ENCODE measurements around the gene PTGER2.
A peak's percentile ranks its signal among the peaks of the same experiment; 100 is the strongest.

PTGER2 gene

GRCh38 chr14:52298795-52299194, 15.3 kb upstream of the PTGER2 start:
- no CpG with 5 or more reads among the region's 10 CpGs for WGBS, 2 donors (ENCODE audit: extremely low coverage in 2 of 2, insufficient read length in 2 of 2, insufficient replicate concordance in 1 of 2)
- H2AK5ac ChIP-seq (ENCODE audit: low read depth, low read length): no peak overlapping the region

GRCh38 chr14:52299692-52300278, 14.3 kb upstream of the PTGER2 start:
- Histone ChIP-seq H2BK15ac (ENCODE audit: low read length) (no peak overlapping the region), H2BK120ac (ENCODE audit: low read depth, low read length) (no peak overlapping the region), H2BK5ac (ENCODE audit: low read length) (no peak overlapping the region), H3K4me2 (ENCODE audit: insufficient read depth, low read length, poor library complexity, severe bottlenecking) (no peak overlapping the region), H3K4me3 (ENCODE audit: low read length in 2 of 2) (no peak overlapping the region), H3K79me1 (ENCODE audit: low read depth, low read length) (no peaks in the 10 kb centered on the region), H4K8ac (ENCODE audit: low read depth, low read length) (no peak overlapping the region), H4K91ac (ENCODE audit: low read depth, low read length, poor library complexity) (no peak overlapping the region), H3K4me1 (ENCODE audit: control insufficient read depth in 2 of 2, insufficient read depth in 1 of 2, low read depth in 1 of 2, low read length in 2 of 2) (no peaks in the 10 kb centered on the region), H3K14ac (ENCODE audit: low read length) (no peak overlapping the region), H3K18ac (ENCODE audit: low read length) (no peak overlapping the region), H3K9me3 (replicated peaks in 1 of 2; ENCODE audit: control insufficient read depth in 2 of 2, insufficient read depth in 1 of 2, low read depth in 1 of 2, low read length in 2 of 2) (no peaks in the 10 kb centered on the region), H2AFZ (ENCODE audit: low read length) (no peak overlapping the region), H3K27me3 (ENCODE audit: control insufficient read depth in 3 of 3, insufficient read depth in 3 of 3, low read depth in 1 of 3, low read length in 3 of 3) (peaks cover 0 to 8% (median 0%) of the 10 kb centered on the region in 3 experiments), H3K9ac (ENCODE audit: low read depth, low read length, poor library complexity) (no peak overlapping the region), H3K23ac (ENCODE audit: low read depth, low read length, poor library complexity) (no peak overlapping the region), H3K4ac (ENCODE audit: low read length) (no peak overlapping the region), H3K27ac (replicated peaks; ENCODE audit: low read length) (no peak overlapping the region), H2BK12ac (ENCODE audit: low read length) (no peak overlapping the region), H2AK5ac (ENCODE audit: low read depth, low read length) (no peak overlapping the region), H3K36me3 (replicated peaks in 1 of 2; ENCODE audit: control insufficient read depth in 2 of 2, insufficient read depth in 2 of 2, low read length in 2 of 2) (no peaks in the 10 kb centered on the region)
- no peak for DNase-seq (ENCODE audit: low spot score)

More at GRCh38 chr14:52298795-52299194, 15.3 kb upstream of the PTGER2 start:
- Histone ChIP-seq H4K91ac (ENCODE audit: low read depth, low read length, poor library complexity) (no peak overlapping the region), H3K36me3 (replicated peaks in 1 of 2; ENCODE audit: control insufficient read depth in 2 of 2, insufficient read depth in 2 of 2, low read length in 2 of 2) (no peaks in the 10 kb centered on the region), H3K9ac (ENCODE audit: low read depth, low read length, poor library complexity) (no peak overlapping the region), H4K8ac (ENCODE audit: low read depth, low read length) (no peak overlapping the region), H3K4me3 (ENCODE audit: low read length in 2 of 2) (no peak overlapping the region), H3K27me3 (ENCODE audit: control insufficient read depth in 3 of 3, insufficient read depth in 3 of 3, low read depth in 1 of 3, low read length in 3 of 3) (peaks cover 0 to 17% (median 0%) of the 10 kb centered on the region in 3 experiments), H3K23ac (ENCODE audit: low read depth, low read length, poor library complexity) (no peak overlapping the region), H3K4me1 (ENCODE audit: control insufficient read depth in 2 of 2, insufficient read depth in 1 of 2, low read depth in 1 of 2, low read length in 2 of 2) (no peaks in the 10 kb centered on the region), H3K4ac (ENCODE audit: low read length) (no peak overlapping the region), H3K4me2 (ENCODE audit: insufficient read depth, low read length, poor library complexity, severe bottlenecking) (no peak overlapping the region), H3K14ac (ENCODE audit: low read length) (no peak overlapping the region), H2BK15ac (ENCODE audit: low read length) (no peak overlapping the region), H3K27ac (replicated peaks; ENCODE audit: low read length) (no peak overlapping the region), H2BK120ac (ENCODE audit: low read depth, low read length) (no peak overlapping the region), H3K9me3 (replicated peaks in 1 of 2; ENCODE audit: control insufficient read depth in 2 of 2, insufficient read depth in 1 of 2, low read depth in 1 of 2, low read length in 2 of 2) (no peaks in the 10 kb centered on the region), H3K79me1 (ENCODE audit: low read depth, low read length) (no peaks in the 10 kb centered on the region), H2BK12ac (ENCODE audit: low read length) (no peak overlapping the region), H2AFZ (ENCODE audit: low read length) (no peak overlapping the region), H2BK5ac (ENCODE audit: low read length) (no peak overlapping the region), H3K18ac (ENCODE audit: low read length) (no peak overlapping the region)
- DNase-seq (ENCODE audit: low spot score): no peak

GRCh38 chr14:52303236-52303635, 10.9 kb upstream of the PTGER2 start:
- no CpG with 5 or more reads among the region's 4 CpGs for WGBS, 2 donors (ENCODE audit: extremely low coverage in 2 of 2, insufficient read length in 2 of 2, insufficient replicate concordance in 1 of 2)

GRCh38 chr14:52304248-52304904, 9.7 kb upstream of the PTGER2 start:
- H3K9ac ChIP-seq (ENCODE audit: low read depth, low read length, poor library complexity): no peak overlapping the region
- no peak overlapping the region for H2BK12ac ChIP-seq (ENCODE audit: low read length)
- no peak overlapping the region for H2BK120ac ChIP-seq (ENCODE audit: low read depth, low read length)
- no peak overlapping the region for H3K14ac ChIP-seq (ENCODE audit: low read length)
- peaks cover 0 to 25% (median 0%) of the 10 kb centered on the region in 3 experiments for H3K27me3 ChIP-seq (ENCODE audit: control insufficient read depth in 3 of 3, insufficient read depth in 3 of 3, low read depth in 1 of 3, low read length in 3 of 3)
- no peak overlapping the region for H3K18ac ChIP-seq (ENCODE audit: low read length)
- no peaks in the 10 kb centered on the region for H3K36me3 ChIP-seq (replicated peaks in 1 of 2; ENCODE audit: control insufficient read depth in 2 of 2, insufficient read depth in 2 of 2, low read length in 2 of 2)
- H3K9me3 ChIP-seq (replicated peaks in 1 of 2; ENCODE audit: control insufficient read depth in 2 of 2, insufficient read depth in 1 of 2, low read depth in 1 of 2, low read length in 2 of 2): no peaks in the 10 kb centered on the region
- no peaks in the 10 kb centered on the region for H3K4me1 ChIP-seq (ENCODE audit: control insufficient read depth in 2 of 2, insufficient read depth in 1 of 2, low read depth in 1 of 2, low read length in 2 of 2)
- no peak overlapping the region for H3K23ac ChIP-seq (ENCODE audit: low read depth, low read length, poor library complexity)
- H3K27ac ChIP-seq (replicated peaks; ENCODE audit: low read length): no peak overlapping the region
- H3K4me2 ChIP-seq (ENCODE audit: insufficient read depth, low read length, poor library complexity, severe bottlenecking): no peak overlapping the region
- no peak overlapping the region for H4K91ac ChIP-seq (ENCODE audit: low read depth, low read length, poor library complexity)
- no peak overlapping the region for H4K8ac ChIP-seq (ENCODE audit: low read depth, low read length)
- H2BK15ac ChIP-seq (ENCODE audit: low read length): no peak overlapping the region
- H2AK5ac ChIP-seq (ENCODE audit: low read depth, low read length): no peak overlapping the region
- H2BK5ac ChIP-seq (ENCODE audit: low read length): no peak overlapping the region
- H3K4me3 ChIP-seq (ENCODE audit: low read length in 2 of 2): no peak overlapping the region
- H3K4ac ChIP-seq (ENCODE audit: low read length): no peak overlapping the region
- no peak for DNase-seq (ENCODE audit: low spot score)
- no CpG with 5 or more reads among the region's 4 CpGs for WGBS, 2 donors (ENCODE audit: extremely low coverage in 2 of 2, insufficient read length in 2 of 2, insufficient replicate concordance in 1 of 2)
- H2AFZ ChIP-seq (ENCODE audit: low read length): no peak overlapping the region
- no peaks in the 10 kb centered on the region for H3K79me1 ChIP-seq (ENCODE audit: low read depth, low read length)

More at GRCh38 chr14:52303236-52303635, 10.9 kb upstream of the PTGER2 start:
- Histone ChIP-seq H3K4me1 (ENCODE audit: control insufficient read depth in 2 of 2, insufficient read depth in 1 of 2, low read depth in 1 of 2, low read length in 2 of 2) (no peaks in the 10 kb centered on the region), H2AFZ (ENCODE audit: low read length) (no peak overlapping the region), H2BK5ac (ENCODE audit: low read length) (no peak overlapping the region), H2BK120ac (ENCODE audit: low read depth, low read length) (no peak overlapping the region), H3K27me3 (ENCODE audit: control insufficient read depth in 3 of 3, insufficient read depth in 3 of 3, low read depth in 1 of 3, low read length in 3 of 3) (peaks cover 0 to 16% (median 0%) of the 10 kb centered on the region in 3 experiments), H3K9ac (ENCODE audit: low read depth, low read length, poor library complexity) (no peak overlapping the region), H3K18ac (ENCODE audit: low read length) (peak overlapping the region; percentile 23), H4K91ac (ENCODE audit: low read depth, low read length, poor library complexity) (no peak overlapping the region), H3K4me3 (ENCODE audit: low read length in 2 of 2) (no peak overlapping the region), H2BK12ac (ENCODE audit: low read length) (no peak overlapping the region), H3K4ac (ENCODE audit: low read length) (no peak overlapping the region), H3K9me3 (replicated peaks in 1 of 2; ENCODE audit: control insufficient read depth in 2 of 2, insufficient read depth in 1 of 2, low read depth in 1 of 2, low read length in 2 of 2) (no peaks in the 10 kb centered on the region), H3K4me2 (ENCODE audit: insufficient read depth, low read length, poor library complexity, severe bottlenecking) (no peak overlapping the region), H3K79me1 (ENCODE audit: low read depth, low read length) (no peaks in the 10 kb centered on the region), H3K14ac (ENCODE audit: low read length) (no peak overlapping the region), H2AK5ac (ENCODE audit: low read depth, low read length) (no peak overlapping the region), H3K36me3 (replicated peaks in 1 of 2; ENCODE audit: control insufficient read depth in 2 of 2, insufficient read depth in 2 of 2, low read length in 2 of 2) (no peaks in the 10 kb centered on the region), H2BK15ac (ENCODE audit: low read length) (no peak overlapping the region), H3K23ac (ENCODE audit: low read depth, low read length, poor library complexity) (no peak overlapping the region), H4K8ac (ENCODE audit: low read depth, low read length) (no peak overlapping the region), H3K27ac (replicated peaks; ENCODE audit: low read length) (no peak overlapping the region)
- no peak for DNase-seq (ENCODE audit: low spot score)
